Osteoblast (primary cell): ENCODE measurements around the gene CYP3A4. TPM values are rescaled to one million over a fixed set of nuclear protein-coding genes. Genes with fewer than 3 reads are reported as not detected.
"Not testable (repeated sequence)": the region's sequence is repeated elsewhere in the genome, so short reads cannot be mapped to it uniquely, and the experiment has no call there.

ENCODE experiments used
- DNase-seq: peaks from one replicate; pipeline ENCODE4 v3.0.0; 2011; ENCODE audit warnings: low spot score, mixed read lengths; ENCODE audit not compliant: insufficient read length; ENCODE audit errors: missing footprints
- H2AFZ ChIP-seq: 2 replicates; pipeline ENCODE4 v1.6.0; 2011; ENCODE audit warnings: mild to moderate bottlenecking, low read length
- H3K27ac ChIP-seq: 2 replicates; pipeline ENCODE4 v1.5.1; 2011; ENCODE audit warnings: mild to moderate bottlenecking, low read depth, low read length, moderate library complexity
- H3K27me3 ChIP-seq: 2 replicates; pipeline ENCODE4 v1.6.0; 2012; ENCODE audit warnings: mild to moderate bottlenecking, control low read depth, inconsistent platforms, low read length, moderate library complexity; ENCODE audit not compliant: insufficient read depth
- H3K36me3 ChIP-seq: 2 replicates; pipeline ENCODE4 v1.5.1; 2011; ENCODE audit warnings: mild to moderate bottlenecking, low read length, control low read depth, moderate library complexity; ENCODE audit not compliant: insufficient read depth
- H3K4me1 ChIP-seq: 2 replicates; pipeline ENCODE4 v1.5.1; 2011; ENCODE audit warnings: mild to moderate bottlenecking, low read length, control low read depth, moderate library complexity; ENCODE audit not compliant: insufficient read depth
- H3K4me2 ChIP-seq: 2 replicates; pipeline ENCODE4 v1.6.0; 2011; ENCODE audit warnings: mild to moderate bottlenecking, low read length; ENCODE audit not compliant: insufficient read depth
- H3K4me3 ChIP-seq: fragments of 200-600 bp; sonication (generic); 3 replicates; pipeline ENCODE4 v1.5.1; 2012; ENCODE audit warnings: mild to moderate bottlenecking, low read length, inconsistent platforms; ENCODE audit not compliant: insufficient read depth
- H3K79me2 ChIP-seq: 2 replicates; pipeline ENCODE4 v1.6.0; 2012; ENCODE audit warnings: mild to moderate bottlenecking, low read length, control low read depth, inconsistent platforms; ENCODE audit not compliant: insufficient read depth
- H3K9me3 ChIP-seq: 2 replicates; pipeline ENCODE4 v1.5.1; 2011; ENCODE audit warnings: low read depth, low read length, control low read depth
- H4K20me1 ChIP-seq: 2 replicates; pipeline ENCODE4 v1.6.0; 2012; ENCODE audit warnings: mild to moderate bottlenecking, low read length, control low read depth; ENCODE audit not compliant: insufficient read depth
- total RNA-seq: library from RNA; depleted of rRNA; stranded (reverse); fragments of >200 nt; gene quantifications from 2 replicates; pipeline ENCODE4 v1.2.3, GENCODE V29; 2012
- TF ChIP-seq, protein P1 (sequence below): IDR thresholded peaks from 2 replicates; pipeline ENCODE4 v1.5.1; 2011; ENCODE audit warnings: mild to moderate bottlenecking, low read depth, low read length, moderate library complexity; ENCODE audit errors: extremely low read depth

The CYP3A4 gene
- total RNA-seq, 1 donor = not detected

DNA sequence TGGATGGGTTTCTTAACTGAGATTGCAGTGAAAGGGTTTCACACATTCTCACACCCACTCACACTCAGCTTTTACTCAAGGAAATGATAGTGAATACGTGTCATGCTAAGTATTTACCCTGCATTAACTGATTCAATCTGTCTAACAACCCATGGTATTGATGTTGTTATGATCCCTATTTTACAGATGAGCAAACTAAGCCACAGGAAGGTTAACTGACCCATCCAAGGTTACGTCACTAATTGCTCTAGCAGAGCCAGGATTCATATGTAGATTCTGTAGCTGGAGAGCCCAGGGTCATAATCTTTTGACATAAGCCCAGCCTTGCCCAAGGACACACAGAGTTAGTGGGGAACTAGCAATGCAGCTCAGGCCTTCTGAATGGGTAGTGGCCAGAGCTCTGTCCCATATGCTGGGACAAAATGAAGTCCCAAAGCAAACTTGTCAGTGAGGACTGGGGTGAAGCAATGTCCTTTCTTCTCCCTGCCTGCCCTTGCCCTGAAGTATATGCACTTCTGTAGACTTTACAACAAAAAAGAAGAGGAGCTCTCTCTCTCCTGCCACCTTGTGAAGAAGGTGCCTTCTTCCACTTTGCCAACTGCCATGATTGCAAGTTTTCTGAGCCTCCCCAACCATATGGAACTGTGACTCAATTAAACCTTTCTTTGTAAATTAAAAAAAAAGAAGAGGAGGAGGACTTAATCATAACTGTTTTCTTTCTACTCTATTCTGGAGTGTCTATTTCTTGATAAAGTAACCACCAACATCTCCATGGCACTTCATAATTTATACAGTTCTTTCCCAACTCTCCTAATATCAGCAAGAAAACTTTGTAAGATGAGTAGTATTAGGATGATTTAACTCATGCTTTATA lies 44.0 kb downstream of the CYP3A4 start:
- DNase-seq = peak; percentile 37
- Histone ChIP-seq H2AFZ (no peak overlapping the region), H3K4me2 (no peak overlapping the region), H3K27ac (no peak overlapping the region), H3K4me1 (no peaks in the 10 kb centered on the region), H3K36me3 (no peaks in the 10 kb centered on the region), H3K9me3 (no peaks in the 10 kb centered on the region), H4K20me1 (no peaks in the 10 kb centered on the region), H3K27me3 (peaks cover 21% of the 10 kb centered on the region), H3K79me2 (no peaks in the 10 kb centered on the region), H3K4me3 (no peak overlapping the region)
- TF ChIP-seq, protein P1, sequence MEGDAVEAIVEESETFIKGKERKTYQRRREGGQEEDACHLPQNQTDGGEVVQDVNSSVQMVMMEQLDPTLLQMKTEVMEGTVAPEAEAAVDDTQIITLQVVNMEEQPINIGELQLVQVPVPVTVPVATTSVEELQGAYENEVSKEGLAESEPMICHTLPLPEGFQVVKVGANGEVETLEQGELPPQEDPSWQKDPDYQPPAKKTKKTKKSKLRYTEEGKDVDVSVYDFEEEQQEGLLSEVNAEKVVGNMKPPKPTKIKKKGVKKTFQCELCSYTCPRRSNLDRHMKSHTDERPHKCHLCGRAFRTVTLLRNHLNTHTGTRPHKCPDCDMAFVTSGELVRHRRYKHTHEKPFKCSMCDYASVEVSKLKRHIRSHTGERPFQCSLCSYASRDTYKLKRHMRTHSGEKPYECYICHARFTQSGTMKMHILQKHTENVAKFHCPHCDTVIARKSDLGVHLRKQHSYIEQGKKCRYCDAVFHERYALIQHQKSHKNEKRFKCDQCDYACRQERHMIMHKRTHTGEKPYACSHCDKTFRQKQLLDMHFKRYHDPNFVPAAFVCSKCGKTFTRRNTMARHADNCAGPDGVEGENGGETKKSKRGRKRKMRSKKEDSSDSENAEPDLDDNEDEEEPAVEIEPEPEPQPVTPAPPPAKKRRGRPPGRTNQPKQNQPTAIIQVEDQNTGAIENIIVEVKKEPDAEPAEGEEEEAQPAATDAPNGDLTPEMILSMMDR = no peak

DNA sequence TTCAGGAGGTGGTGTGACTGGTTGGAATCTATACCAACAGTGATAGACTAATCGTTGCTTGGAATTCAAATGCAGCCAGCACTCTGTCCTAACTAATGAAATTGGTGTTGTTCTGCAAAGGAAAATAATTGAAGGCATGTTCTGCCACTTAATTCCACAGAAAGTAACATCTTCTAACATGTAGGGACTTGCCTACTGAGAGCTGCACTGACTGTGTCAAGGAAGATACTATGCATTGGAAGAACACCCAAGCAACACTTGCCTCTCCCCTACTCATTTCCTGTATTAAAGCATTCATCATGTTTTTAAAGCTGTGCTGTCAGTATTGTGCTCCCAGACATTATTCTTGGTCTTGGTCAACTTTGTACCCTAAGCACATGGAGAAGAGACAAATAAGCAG lies 46.3 kb downstream of the CYP3A4 start:
- Histone ChIP-seq H3K27ac (no peak overlapping the region), H3K27me3 (peaks cover 13% of the 10 kb centered on the region), H2AFZ (peak overlapping the region; percentile 35), H3K4me2 (no peak overlapping the region), H3K4me1 (no peaks in the 10 kb centered on the region), H3K36me3 (no peaks in the 10 kb centered on the region), H3K4me3 (no peak overlapping the region), H4K20me1 (no peaks in the 10 kb centered on the region), H3K79me2 (no peaks in the 10 kb centered on the region), H3K9me3 (no peaks in the 10 kb centered on the region)
- TF ChIP-seq, protein P1 = no peak
- no peak for DNase-seq

DNA sequence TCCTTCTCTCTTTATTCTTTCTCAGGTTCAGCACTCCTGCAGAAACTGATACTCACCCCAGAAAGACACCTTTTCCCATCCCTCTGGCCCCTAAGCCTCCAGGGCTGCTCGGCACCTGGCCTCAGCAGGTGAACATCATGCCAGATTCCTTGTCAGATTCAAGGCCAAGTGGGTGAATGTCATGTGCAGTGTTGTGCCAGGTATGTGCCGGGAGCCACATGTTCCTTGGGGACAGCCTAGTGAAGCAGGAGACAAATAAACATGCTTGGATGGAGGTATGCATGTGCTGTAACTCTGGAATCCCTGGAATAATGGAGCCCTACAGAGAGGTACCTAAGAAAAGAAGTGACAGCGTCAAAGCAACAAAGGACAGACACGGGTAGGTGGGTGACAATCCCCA lies 47.3 kb downstream of the CYP3A4 start:
- not testable (repeated sequence) for H4K20me1 ChIP-seq, H3K36me3 ChIP-seq, H3K9me3 ChIP-seq

DNA sequence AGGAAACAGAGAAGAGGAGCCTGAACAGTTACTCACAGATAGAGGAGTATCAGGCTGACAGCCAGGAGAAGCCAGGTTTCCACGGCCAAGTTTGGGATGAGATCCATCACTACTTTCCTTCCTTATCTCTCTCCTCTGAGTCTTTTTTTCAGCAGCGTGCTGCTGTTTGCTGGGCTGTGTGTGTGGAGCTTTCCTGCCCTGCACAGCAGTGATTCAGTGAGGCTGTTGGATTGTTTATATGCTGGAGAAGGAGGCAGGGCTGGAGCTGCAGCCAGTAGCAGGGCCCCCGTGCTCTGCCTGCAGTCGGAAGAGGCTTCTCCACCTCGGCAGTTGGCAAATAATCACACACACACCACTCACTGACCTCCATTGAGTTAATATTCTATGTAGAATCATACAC lies 49.0 kb downstream of the CYP3A4 start, which contains the start of gene CYP3A7:
Gene CYP3A7, minus strand, starts transcription at position 210 of the 400 bp plus-strand sequence. Its CDS starts 103 bp downstream, at position 107.
- H3K4me1 ChIP-seq = no peaks in the 10 kb centered on the region
- no peaks in the 10 kb centered on the region for H3K36me3 ChIP-seq
- no peak within 1 kb of the TSS for H3K4me3 ChIP-seq
- TF ChIP-seq, protein P1 = no peak
- DNase-seq = peak; percentile 30
- no peaks in the 10 kb centered on the region for H3K79me2 ChIP-seq
- no peak within 1 kb of the TSS for H3K4me2 ChIP-seq
- no peak within 1 kb of the TSS for H3K27ac ChIP-seq
- H3K27me3 ChIP-seq = peaks cover 10% of the 10 kb centered on the region
- H2AFZ ChIP-seq = no peak within 1 kb of the TSS
- no peaks in the 10 kb centered on the region for H4K20me1 ChIP-seq
- no peaks in the 10 kb centered on the region for H3K9me3 ChIP-seq

More for the DNA sequence above, 47.3 kb downstream of the CYP3A4 start:
- not testable (repeated sequence) for DNase-seq, H2AFZ ChIP-seq, H3K27ac ChIP-seq, H3K4me3 ChIP-seq, H3K4me1 ChIP-seq, H3K79me2 ChIP-seq, H3K4me2 ChIP-seq, H3K27me3 ChIP-seq
